ENCODE data around the gene SIK3.

Gene SIK3

GRCh38 chr11:117091753-117092477 lies 6.3 kb downstream of the SIK3 start:
- Histone ChIP-seq H3K4me1 (ENCODE audit: control insufficient read depth, insufficient read depth, low read length) (peaks cover 26% of the 10 kb centered on the region), H3K27ac (ENCODE audit: low read depth, low read length) (no peak overlapping the region), H3K9me3 (ENCODE audit: control insufficient read depth, insufficient read depth, low read length) (no peaks in the 10 kb centered on the region), H3K4me3 (ENCODE audit: low read depth, low read length) (no peak overlapping the region), H3K27me3 (ENCODE audit: control insufficient read depth, insufficient read depth, low read length) (no peaks in the 10 kb centered on the region), H3K9ac (ENCODE audit: low read depth, low read length) (no peak overlapping the region), H3K36me3 (ENCODE audit: control insufficient read depth, insufficient read depth, low read length) (no peaks in the 10 kb centered on the region)

- Histone ChIP-seq H3K4me3 (ENCODE audit: low read depth, low read length) (no peak overlapping the region), H3K27me3 (ENCODE audit: control insufficient read depth, insufficient read depth, low read length) (no peaks in the 10 kb centered on the region), H3K9ac (ENCODE audit: low read depth, low read length) (no peak overlapping the region), H3K36me3 (ENCODE audit: control insufficient read depth, insufficient read depth, low read length) (no peaks in the 10 kb centered on the region), H3K4me1 (ENCODE audit: control insufficient read depth, insufficient read depth, low read length) (peaks cover 9% of the 10 kb centered on the region), H3K9me3 (ENCODE audit: control insufficient read depth, insufficient read depth, low read length) (no peaks in the 10 kb centered on the region), H3K27ac (ENCODE audit: low read depth, low read length) (no peak overlapping the region)
Observed at GRCh38 chr11:117090111-117090706, 8.0 kb downstream of the SIK3 start.

GRCh38 chr11:117089685-117090084 lies 8.5 kb downstream of the SIK3 start:
- Histone ChIP-seq H3K9ac (ENCODE audit: low read depth, low read length) (no peak overlapping the region), H3K27me3 (ENCODE audit: control insufficient read depth, insufficient read depth, low read length) (no peaks in the 10 kb centered on the region), H3K4me1 (ENCODE audit: control insufficient read depth, insufficient read depth, low read length) (peaks cover 3% of the 10 kb centered on the region; the same call in 1 of the 2 replicates), H3K27ac (ENCODE audit: low read depth, low read length) (no peak overlapping the region), H3K36me3 (ENCODE audit: control insufficient read depth, insufficient read depth, low read length) (no peaks in the 10 kb centered on the region), H3K9me3 (ENCODE audit: control insufficient read depth, insufficient read depth, low read length) (no peaks in the 10 kb centered on the region), H3K4me3 (ENCODE audit: low read depth, low read length) (no peak overlapping the region)

- Histone ChIP-seq H3K9me3 (ENCODE audit: control insufficient read depth, insufficient read depth, low read length) (no peaks in the 10 kb centered on the region), H3K4me3 (ENCODE audit: low read depth, low read length) (no peak overlapping the region), H3K27ac (ENCODE audit: low read depth, low read length) (no peak overlapping the region)
Observed at GRCh38 chr11:117087446-117087845, 10.8 kb downstream of the SIK3 start.

GRCh38 chr11:117084992-117085391 lies 13.2 kb downstream of the SIK3 start:
- Histone ChIP-seq H3K4me3 (ENCODE audit: low read depth, low read length) (no peak overlapping the region), H3K36me3 (ENCODE audit: control insufficient read depth, insufficient read depth, low read length) (no peaks in the 10 kb centered on the region), H3K9me3 (ENCODE audit: control insufficient read depth, insufficient read depth, low read length) (no peaks in the 10 kb centered on the region), H3K27me3 (ENCODE audit: control insufficient read depth, insufficient read depth, low read length) (no peaks in the 10 kb centered on the region), H3K27ac (ENCODE audit: low read depth, low read length) (no peak overlapping the region), H3K4me1 (ENCODE audit: control insufficient read depth, insufficient read depth, low read length) (peaks cover 10% of the 10 kb centered on the region), H3K9ac (ENCODE audit: low read depth, low read length) (no peak overlapping the region)

More at GRCh38 chr11:117087446-117087845, 10.8 kb downstream of the SIK3 start:
- Histone ChIP-seq H3K4me1 (ENCODE audit: control insufficient read depth, insufficient read depth, low read length) (peaks cover 10% of the 10 kb centered on the region), H3K9ac (ENCODE audit: low read depth, low read length) (no peak overlapping the region), H3K27me3 (ENCODE audit: control insufficient read depth, insufficient read depth, low read length) (no peaks in the 10 kb centered on the region), H3K36me3 (ENCODE audit: control insufficient read depth, insufficient read depth, low read length) (no peaks in the 10 kb centered on the region)

- H3K36me3 ChIP-seq (ENCODE audit: control insufficient read depth, insufficient read depth, low read length) = no peaks in the 10 kb centered on the region
- peak overlapping the region; percentile 20 for H3K27ac ChIP-seq (ENCODE audit: low read depth, low read length)
- no peaks in the 10 kb centered on the region for H3K9me3 ChIP-seq (ENCODE audit: control insufficient read depth, insufficient read depth, low read length)
- H3K27me3 ChIP-seq (ENCODE audit: control insufficient read depth, insufficient read depth, low read length) = no peaks in the 10 kb centered on the region
- H3K4me1 ChIP-seq (ENCODE audit: control insufficient read depth, insufficient read depth, low read length) = peaks cover 19% of the 10 kb centered on the region
- H3K4me3 ChIP-seq (ENCODE audit: low read depth, low read length) = no peak overlapping the region
- no peak overlapping the region for H3K9ac ChIP-seq (ENCODE audit: low read depth, low read length)
Observed at GRCh38 chr11:117083011-117083935, 15.0 kb downstream of the SIK3 start.

- Histone ChIP-seq H3K4me3 (ENCODE audit: low read depth, low read length) (no peak overlapping the region), H3K27ac (ENCODE audit: low read depth, low read length) (no peak overlapping the region), H3K27me3 (ENCODE audit: control insufficient read depth, insufficient read depth, low read length) (no peaks in the 10 kb centered on the region), H3K4me1 (ENCODE audit: control insufficient read depth, insufficient read depth, low read length) (peaks cover 32% of the 10 kb centered on the region), H3K9me3 (ENCODE audit: control insufficient read depth, insufficient read depth, low read length) (no peaks in the 10 kb centered on the region), H3K9ac (ENCODE audit: low read depth, low read length) (no peak overlapping the region), H3K36me3 (ENCODE audit: control insufficient read depth, insufficient read depth, low read length) (no peaks in the 10 kb centered on the region)
Observed at GRCh38 chr11:117081908-117082307, 16.3 kb downstream of the SIK3 start.

- no peak overlapping the region for H3K27ac ChIP-seq (ENCODE audit: low read depth, low read length)
- H3K9ac ChIP-seq (ENCODE audit: low read depth, low read length) = no peak overlapping the region
- no peaks in the 10 kb centered on the region for H3K27me3 ChIP-seq (ENCODE audit: control insufficient read depth, insufficient read depth, low read length)
- H3K36me3 ChIP-seq (ENCODE audit: control insufficient read depth, insufficient read depth, low read length) = no peaks in the 10 kb centered on the region
- no peak overlapping the region for H3K4me3 ChIP-seq (ENCODE audit: low read depth, low read length)
- peaks cover 34% of the 10 kb centered on the region for H3K4me1 ChIP-seq (ENCODE audit: control insufficient read depth, insufficient read depth, low read length)
- no peaks in the 10 kb centered on the region for H3K9me3 ChIP-seq (ENCODE audit: control insufficient read depth, insufficient read depth, low read length)
Observed at GRCh38 chr11:117080370-117080769, 17.9 kb downstream of the SIK3 start.

- Histone ChIP-seq H3K27ac (ENCODE audit: low read depth, low read length) (peak overlapping the region; percentile 80), H3K4me1 (ENCODE audit: control insufficient read depth, insufficient read depth, low read length) (peaks cover 37% of the 10 kb centered on the region), H3K9me3 (ENCODE audit: control insufficient read depth, insufficient read depth, low read length) (no peaks in the 10 kb centered on the region), H3K4me3 (ENCODE audit: low read depth, low read length) (no peak overlapping the region), H3K36me3 (ENCODE audit: control insufficient read depth, insufficient read depth, low read length) (no peaks in the 10 kb centered on the region), H3K9ac (ENCODE audit: low read depth, low read length) (no peak overlapping the region), H3K27me3 (ENCODE audit: control insufficient read depth, insufficient read depth, low read length) (no peaks in the 10 kb centered on the region)
Observed at GRCh38 chr11:117076941-117077691, 21.1 kb downstream of the SIK3 start.

GRCh38 chr11:117075186-117075585 lies 23.0 kb downstream of the SIK3 start:
- Histone ChIP-seq H3K4me1 (ENCODE audit: control insufficient read depth, insufficient read depth, low read length) (peaks cover 37% of the 10 kb centered on the region), H3K9ac (ENCODE audit: low read depth, low read length) (no peak overlapping the region), H3K4me3 (ENCODE audit: low read depth, low read length) (no peak overlapping the region), H3K9me3 (ENCODE audit: control insufficient read depth, insufficient read depth, low read length) (no peaks in the 10 kb centered on the region), H3K27ac (ENCODE audit: low read depth, low read length) (no peak overlapping the region), H3K36me3 (ENCODE audit: control insufficient read depth, insufficient read depth, low read length) (no peaks in the 10 kb centered on the region), H3K27me3 (ENCODE audit: control insufficient read depth, insufficient read depth, low read length) (no peaks in the 10 kb centered on the region)
